HEK293 (cell line): ENCODE results near the gene COL11A2.
A peak's percentile ranks its signal among the peaks of the same experiment; 100 is the strongest.

Experiments
- CTCF ChIA-PET: fragments of 350-600 bp; formaldehyde crosslinking; extraction: SDS; loops from one replicate; lab custom pipeline; 2021; ENCODE audit warnings: antibody characterized with exemption; lab: Yijun Ruan, JAX
- POLR2A ChIA-PET: fragments of 300-600 bp; formaldehyde crosslinking; extraction: SDS; loops from one replicate; lab custom pipeline; 2020; ENCODE audit warnings: antibody characterized with exemption, inconsistent platforms; lab: Yijun Ruan, JAX
- H3K27ac ChIP-seq: fragments of 200-500 bp; sonication (Bioruptor generic); 2 replicates; pipeline ENCODE4 v1.5.1; 2014; ENCODE audit warnings: low read depth, low read length, control low read depth, inconsistent platforms; ENCODE audit errors: extremely low read depth
- H3K36me3 ChIP-seq, 2 experiments: fragments of 200-500 bp in 1 of 2; sonication (Bioruptor generic) in 1 of 2; 1 replicate in 1 of 2; 2 replicates in 1 of 2; pipeline ENCODE4 v1.5.1; 2014 to 2017; ENCODE audit warnings: inconsistent platforms in 2 of 2, low read length in 2 of 2; ENCODE audit not compliant: control insufficient read depth in 2 of 2, insufficient read depth in 1 of 2
- H3K4me1 ChIP-seq: fragments of 200-500 bp; sonication (Bioruptor generic); 2 replicates; pipeline ENCODE4 v1.5.1; 2014; ENCODE audit warnings: mild to moderate bottlenecking, low read length, inconsistent platforms; ENCODE audit not compliant: control insufficient read depth, insufficient read depth
- H3K4me3 ChIP-seq: 2 replicates; pipeline ENCODE4 v1.5.1; 2011; ENCODE audit warnings: low read depth, mild to moderate bottlenecking, control low read depth, low read length, moderate library complexity
- H3K9me3 ChIP-seq: fragments of 200-500 bp; sonication (Bioruptor generic); 2 replicates; pipeline ENCODE4 v1.5.1; 2014; ENCODE audit warnings: low read depth, low read length, inconsistent platforms; ENCODE audit not compliant: control insufficient read depth, insufficient read depth
- KLF1 ChIP-seq: fragments of 450-650 bp; formaldehyde crosslinking; IDR thresholded peaks from 2 replicates; pipeline ENCODE4 v1.5.1; 2016; ENCODE audit warnings: missing biosample characterization, missing genetic modification characterization
- PRDM10 ChIP-seq: fragments of 450-650 bp; formaldehyde crosslinking; IDR thresholded peaks from 2 replicates; pipeline ENCODE4 v1.5.1; 2016; ENCODE audit warnings: missing biosample characterization, missing genetic modification characterization
- SP2 ChIP-seq: fragments of 450-650 bp; formaldehyde crosslinking; IDR thresholded peaks from 2 replicates; pipeline ENCODE4 v1.5.1; 2016; ENCODE audit warnings: missing biosample characterization, missing genetic modification characterization
- SP7 ChIP-seq: fragments of 450-650 bp; formaldehyde crosslinking; IDR thresholded peaks from 2 replicates; pipeline ENCODE4 v1.5.1; 2016; ENCODE audit warnings: missing biosample characterization, missing genetic modification characterization
- ZBTB20 ChIP-seq: fragments of 450-650 bp; formaldehyde crosslinking; IDR thresholded peaks from 2 replicates; pipeline ENCODE4 v1.5.1; 2016; ENCODE audit warnings: missing biosample characterization, missing genetic modification characterization
- ZBTB48 ChIP-seq: fragments of 450-650 bp; formaldehyde crosslinking; IDR thresholded peaks from 2 replicates; pipeline ENCODE4 v1.5.1; 2016; ENCODE audit warnings: missing biosample characterization, missing genetic modification characterization
- ZFHX2 ChIP-seq: fragments of 450-650 bp; formaldehyde crosslinking; conservative IDR thresholded peaks from 2 replicates; pipeline ENCODE4 v1.5.1; 2016; ENCODE audit warnings: missing biosample characterization, missing genetic modification characterization
- ZFP37 ChIP-seq: fragments of 450-650 bp; formaldehyde crosslinking; IDR thresholded peaks from 2 replicates; pipeline ENCODE4 v1.5.1; 2016; ENCODE audit warnings: missing biosample characterization, missing genetic modification characterization
- ZNF175 ChIP-seq: fragments of 450-650 bp; formaldehyde crosslinking; IDR thresholded peaks from 2 replicates; pipeline ENCODE4 v1.5.1; 2016; ENCODE audit warnings: missing biosample characterization, missing genetic modification characterization
- ZNF2 ChIP-seq: fragments of 450-650 bp; formaldehyde crosslinking; IDR thresholded peaks from 2 replicates; pipeline ENCODE4 v1.5.1; 2016; ENCODE audit warnings: missing biosample characterization, missing genetic modification characterization
- ZNF302 ChIP-seq: fragments of 450-650 bp; formaldehyde crosslinking; IDR thresholded peaks from 2 replicates; pipeline ENCODE4 v1.5.1; 2016; ENCODE audit warnings: missing biosample characterization, missing genetic modification characterization, low read depth
- ZNF341 ChIP-seq: fragments of 450-650 bp; formaldehyde crosslinking; IDR thresholded peaks from 2 replicates; pipeline ENCODE4; 2016; ENCODE audit warnings: low read depth, missing biosample characterization, missing genetic modification characterization
- ZNF433 ChIP-seq: fragments of 450-650 bp; formaldehyde crosslinking; IDR thresholded peaks from 2 replicates; pipeline ENCODE4 v1.5.1; 2016; ENCODE audit warnings: missing biosample characterization, missing genetic modification characterization, low read depth
- ZNF48 ChIP-seq: fragments of 450-650 bp; formaldehyde crosslinking; IDR thresholded peaks from 2 replicates; pipeline ENCODE4 v1.5.1; 2016; ENCODE audit warnings: missing biosample characterization, missing genetic modification characterization
- ZNF510 ChIP-seq: fragments of 450-650 bp; formaldehyde crosslinking; IDR thresholded peaks from 2 replicates; pipeline ENCODE4 v1.5.1; 2018; ENCODE audit warnings: mild to moderate bottlenecking, missing genetic modification characterization, missing biosample characterization; ENCODE audit not compliant: insufficient replicate concordance
- ZNF76 ChIP-seq: fragments of 450-650 bp; formaldehyde crosslinking; IDR thresholded peaks from 2 replicates; pipeline ENCODE4; 2016; ENCODE audit warnings: low read depth, missing biosample characterization, missing genetic modification characterization, borderline replicate concordance
- TF ChIP-seq, protein P1 (sequence below): fragments of 450-650 bp; formaldehyde crosslinking; IDR thresholded peaks from 2 replicates; pipeline ENCODE4 v1.5.1; 2016; ENCODE audit warnings: missing biosample characterization, missing genetic modification characterization
- TF ChIP-seq, protein P2 (sequence below): fragments of 450-650 bp; formaldehyde crosslinking; IDR thresholded peaks from 2 replicates; pipeline ENCODE4 v1.5.1; 2016; ENCODE audit warnings: missing biosample characterization, missing genetic modification characterization
- TF ChIP-seq, protein P3 (sequence below): fragments of 450-650 bp; formaldehyde crosslinking; IDR thresholded peaks from 2 replicates; pipeline ENCODE4 v1.5.1; 2017; ENCODE audit warnings: missing biosample characterization, missing genetic modification characterization
- TF ChIP-seq, protein P4 (sequence below): fragments of 450-650 bp; formaldehyde crosslinking; IDR thresholded peaks from 2 replicates; pipeline ENCODE4 v1.5.1; 2016; ENCODE audit warnings: missing biosample characterization, missing genetic modification characterization

The COL11A2 gene

GRCh38 chr6:33161354-33162331 is 30.6 kb downstream of the COL11A2 start (continued):
- no peak for TF ChIP-seq ZNF302 (tag by site-specific recombination)
- no peak; the same call in 1 of the 2 replicates for TF ChIP-seq ZNF2 (tag by site-specific recombination)
- TF ChIP-seq ZBTB20 (tag by site-specific recombination) = peak; percentile 46; the same call in 1 of the 2 replicates
- TF ChIP-seq ZBTB48 (tag by site-specific recombination) = peak; percentile 91
- TF ChIP-seq, protein P1, sequence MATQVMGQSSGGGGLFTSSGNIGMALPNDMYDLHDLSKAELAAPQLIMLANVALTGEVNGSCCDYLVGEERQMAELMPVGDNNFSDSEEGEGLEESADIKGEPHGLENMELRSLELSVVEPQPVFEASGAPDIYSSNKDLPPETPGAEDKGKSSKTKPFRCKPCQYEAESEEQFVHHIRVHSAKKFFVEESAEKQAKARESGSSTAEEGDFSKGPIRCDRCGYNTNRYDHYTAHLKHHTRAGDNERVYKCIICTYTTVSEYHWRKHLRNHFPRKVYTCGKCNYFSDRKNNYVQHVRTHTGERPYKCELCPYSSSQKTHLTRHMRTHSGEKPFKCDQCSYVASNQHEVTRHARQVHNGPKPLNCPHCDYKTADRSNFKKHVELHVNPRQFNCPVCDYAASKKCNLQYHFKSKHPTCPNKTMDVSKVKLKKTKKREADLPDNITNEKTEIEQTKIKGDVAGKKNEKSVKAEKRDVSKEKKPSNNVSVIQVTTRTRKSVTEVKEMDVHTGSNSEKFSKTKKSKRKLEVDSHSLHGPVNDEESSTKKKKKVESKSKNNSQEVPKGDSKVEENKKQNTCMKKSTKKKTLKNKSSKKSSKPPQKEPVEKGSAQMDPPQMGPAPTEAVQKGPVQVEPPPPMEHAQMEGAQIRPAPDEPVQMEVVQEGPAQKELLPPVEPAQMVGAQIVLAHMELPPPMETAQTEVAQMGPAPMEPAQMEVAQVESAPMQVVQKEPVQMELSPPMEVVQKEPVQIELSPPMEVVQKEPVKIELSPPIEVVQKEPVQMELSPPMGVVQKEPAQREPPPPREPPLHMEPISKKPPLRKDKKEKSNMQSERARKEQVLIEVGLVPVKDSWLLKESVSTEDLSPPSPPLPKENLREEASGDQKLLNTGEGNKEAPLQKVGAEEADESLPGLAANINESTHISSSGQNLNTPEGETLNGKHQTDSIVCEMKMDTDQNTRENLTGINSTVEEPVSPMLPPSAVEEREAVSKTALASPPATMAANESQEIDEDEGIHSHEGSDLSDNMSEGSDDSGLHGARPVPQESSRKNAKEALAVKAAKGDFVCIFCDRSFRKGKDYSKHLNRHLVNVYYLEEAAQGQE (tag by site-specific recombination) = no peak
- TF ChIP-seq ZFP37 (tag by site-specific recombination) = no peak
- no peak for TF ChIP-seq ZNF48 (tag by site-specific recombination)
- TF ChIP-seq, protein P2, sequence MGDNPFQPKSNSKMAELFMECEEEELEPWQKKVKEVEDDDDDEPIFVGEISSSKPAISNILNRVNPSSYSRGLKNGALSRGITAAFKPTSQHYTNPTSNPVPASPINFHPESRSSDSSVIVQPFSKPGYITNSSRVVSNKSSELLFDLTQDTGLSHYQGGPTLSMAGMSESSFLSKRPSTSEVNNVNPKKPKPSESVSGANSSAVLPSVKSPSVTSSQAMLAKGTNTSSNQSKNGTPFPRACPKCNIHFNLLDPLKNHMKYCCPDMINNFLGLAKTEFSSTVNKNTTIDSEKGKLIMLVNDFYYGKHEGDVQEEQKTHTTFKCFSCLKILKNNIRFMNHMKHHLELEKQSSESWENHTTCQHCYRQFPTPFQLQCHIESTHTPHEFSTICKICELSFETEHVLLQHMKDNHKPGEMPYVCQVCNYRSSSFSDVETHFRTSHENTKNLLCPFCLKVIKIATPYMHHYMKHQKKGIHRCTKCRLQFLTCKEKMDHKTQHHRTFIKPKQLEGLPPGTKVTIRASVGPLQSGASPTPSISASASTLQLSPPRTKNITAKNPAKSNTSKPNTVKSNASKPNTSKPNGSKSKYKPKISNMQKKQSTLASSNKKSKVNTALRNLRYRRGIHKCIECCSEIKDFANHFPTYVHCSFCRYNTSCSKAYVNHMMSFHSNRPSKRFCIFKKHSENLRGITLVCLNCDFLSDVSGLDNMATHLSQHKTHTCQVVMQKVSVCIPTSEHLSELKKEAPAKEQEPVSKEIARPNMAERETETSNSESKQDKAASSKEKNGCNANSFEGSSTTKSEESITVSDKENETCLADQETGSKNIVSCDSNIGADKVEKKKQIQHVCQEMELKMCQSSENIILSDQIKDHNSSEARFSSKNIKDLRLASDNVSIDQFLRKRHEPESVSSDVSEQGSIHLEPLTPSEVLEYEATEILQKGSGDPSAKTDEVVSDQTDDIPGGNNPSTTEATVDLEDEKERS (tag by site-specific recombination) = no peak
- TF ChIP-seq, protein P3, sequence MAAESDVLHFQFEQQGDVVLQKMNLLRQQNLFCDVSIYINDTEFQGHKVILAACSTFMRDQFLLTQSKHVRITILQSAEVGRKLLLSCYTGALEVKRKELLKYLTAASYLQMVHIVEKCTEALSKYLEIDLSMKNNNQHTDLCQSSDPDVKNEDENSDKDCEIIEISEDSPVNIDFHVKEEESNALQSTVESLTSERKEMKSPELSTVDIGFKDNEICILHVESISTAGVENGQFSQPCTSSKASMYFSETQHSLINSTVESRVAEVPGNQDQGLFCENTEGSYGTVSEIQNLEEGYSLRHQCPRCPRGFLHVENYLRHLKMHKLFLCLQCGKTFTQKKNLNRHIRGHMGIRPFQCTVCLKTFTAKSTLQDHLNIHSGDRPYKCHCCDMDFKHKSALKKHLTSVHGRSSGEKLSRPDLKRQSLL (tag by site-specific recombination) = no peak
- no peak for TF ChIP-seq ZNF175
- TF ChIP-seq ZNF76 = no peak
- peak; percentile 54 for TF ChIP-seq SP7 (tag by site-specific recombination)
- TF ChIP-seq, protein P4, sequence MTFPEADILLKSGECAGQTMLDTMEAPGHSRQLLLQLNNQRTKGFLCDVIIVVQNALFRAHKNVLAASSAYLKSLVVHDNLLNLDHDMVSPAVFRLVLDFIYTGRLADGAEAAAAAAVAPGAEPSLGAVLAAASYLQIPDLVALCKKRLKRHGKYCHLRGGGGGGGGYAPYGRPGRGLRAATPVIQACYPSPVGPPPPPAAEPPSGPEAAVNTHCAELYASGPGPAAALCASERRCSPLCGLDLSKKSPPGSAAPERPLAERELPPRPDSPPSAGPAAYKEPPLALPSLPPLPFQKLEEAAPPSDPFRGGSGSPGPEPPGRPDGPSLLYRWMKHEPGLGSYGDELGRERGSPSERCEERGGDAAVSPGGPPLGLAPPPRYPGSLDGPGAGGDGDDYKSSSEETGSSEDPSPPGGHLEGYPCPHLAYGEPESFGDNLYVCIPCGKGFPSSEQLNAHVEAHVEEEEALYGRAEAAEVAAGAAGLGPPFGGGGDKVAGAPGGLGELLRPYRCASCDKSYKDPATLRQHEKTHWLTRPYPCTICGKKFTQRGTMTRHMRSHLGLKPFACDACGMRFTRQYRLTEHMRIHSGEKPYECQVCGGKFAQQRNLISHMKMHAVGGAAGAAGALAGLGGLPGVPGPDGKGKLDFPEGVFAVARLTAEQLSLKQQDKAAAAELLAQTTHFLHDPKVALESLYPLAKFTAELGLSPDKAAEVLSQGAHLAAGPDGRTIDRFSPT (tag by site-specific recombination) = peak; percentile 60; the same call in 1 of the 2 replicates
- TF ChIP-seq, all 188 proteins: peak for 35

- no peak overlapping the region for H3K27ac ChIP-seq
- ChIA-PET CTCF (interaction anchor here (0.6 to 7.2 kb wide), 23 partner anchors 7 to 1870 kb away, joined by 3 to 62 read pairs (median 4); no protein-coding TSS in a partner anchor), POLR2A (interaction anchor here (0.6 to 1.3 kb wide), 4 partner anchors 37 to 954 kb away, joined by 5 to 9 read pairs (median 8); partner anchors contain the start of gene RING1)
- no peaks in the 10 kb centered on the region for H3K9me3 ChIP-seq
- no peaks in the 10 kb centered on the region for H3K36me3 ChIP-seq
- H3K4me3 ChIP-seq = no peak overlapping the region
- H3K4me1 ChIP-seq = 0 out of 2 replicates have a peak, but pooled peaks cover 2% of the 10 kb centered on the region
- TF ChIP-seq ZNF433 (no peak), KLF1 (tag by site-specific recombination) (peak; percentile 90), PRDM10 (tag by site-specific recombination) (peak; percentile 6; the same call in 1 of the 2 replicates), ZNF341 (tag by site-specific recombination) (peak; percentile 50; the same call in 1 of the 2 replicates), ZFHX2 (tag by site-specific recombination) (peak; percentile 9; the same call in 1 of the 2 replicates), ZNF510 (tag by site-specific recombination) (no peak), SP2 (peak; percentile 66)
Measured at GRCh38 chr6:33160728-33161344, 31.4 kb downstream of the COL11A2 start.
